GM18519 (cell line): ENCODE measurements around the gene SGIP1.
"Not testable (repeated sequence)": the region's sequence is repeated elsewhere in the genome, so short reads cannot be mapped to it uniquely, and the experiment has no call there.

Experiments
- ATAC-seq: cut with Tn5 transposase; IDR thresholded peaks from one replicate; pipeline ENCODE4 v1.9.1; 2021; ENCODE audit warnings: mild to moderate bottlenecking, moderate library complexity; ENCODE audit not compliant: unreplicated experiment, low FRiP score

SGIP1 gene

GRCh38 chr1:66758241-66758755 is 224.3 kb downstream of the SGIP1 start:
- peak; percentile 100 for ATAC-seq

GRCh38 chr1:66760506-66760905 is 226.6 kb downstream of the SGIP1 start:
- ATAC-seq, result no peak

- no peak for ATAC-seq
These were observed 227.3 kb downstream of the SGIP1 start for GRCh38 chr1:66761221-66761620.

- peak; percentile 64 for ATAC-seq
These were observed 231.1 kb downstream of the SGIP1 start for GRCh38 chr1:66764994-66765578.

- no peak for ATAC-seq
These were observed 233.7 kb downstream of the SGIP1 start for GRCh38 chr1:66767626-66768025.

GRCh38 chr1:66768965-66769364 is 235.0 kb downstream of the SGIP1 start:
- no peak for ATAC-seq

GRCh38 chr1:66769512-66770229 is 235.7 kb downstream of the SGIP1 start:
- no peak for ATAC-seq

- ATAC-seq, result no peak
These were observed 236.3 kb downstream of the SGIP1 start for GRCh38 chr1:66770240-66770639.

GRCh38 chr1:66770694-66771093 is 236.7 kb downstream of the SGIP1 start:
- ATAC-seq, result no peak

- ATAC-seq, result no peak
These were observed 239.3 kb downstream of the SGIP1 start for GRCh38 chr1:66773227-66773626.

GRCh38 chr1:66774438-66774837 is 240.5 kb downstream of the SGIP1 start:
- no peak for ATAC-seq

GRCh38 chr1:66775646-66776045 is 241.7 kb downstream of the SGIP1 start:
- ATAC-seq, result no peak

- no peak for ATAC-seq
These were observed 243.9 kb downstream of the SGIP1 start for GRCh38 chr1:66777831-66778230.

- no peak for ATAC-seq
These were observed 244.3 kb downstream of the SGIP1 start for GRCh38 chr1:66778266-66778665.

- ATAC-seq, result no peak
These were observed 245.0 kb downstream of the SGIP1 start for GRCh38 chr1:66778969-66779368.

GRCh38 chr1:66779475-66780078 is 245.6 kb downstream of the SGIP1 start:
- ATAC-seq, result no peak

- ATAC-seq, result not testable (repeated sequence)
These were observed 251.8 kb downstream of the SGIP1 start for GRCh38 chr1:66785800-66786199.

GRCh38 chr1:66787641-66788040 is 253.7 kb downstream of the SGIP1 start:
- no peak for ATAC-seq

GRCh38 chr1:66788231-66788939 is 254.4 kb downstream of the SGIP1 start:
- ATAC-seq, result peak; percentile 63

- ATAC-seq, result no peak
These were observed 258.0 kb downstream of the SGIP1 start for GRCh38 chr1:66791621-66792610.
